Fibroblast of mammary gland (primary cell): ENCODE measurements around the gene ART1.

ENCODE experiments used
- DNase-seq: peaks from one replicate; pipeline ENCODE4 v3.0.0-alpha.2; 2010; ENCODE audit warnings: low read depth
- H3K4me3 ChIP-seq: 2 replicates; pipeline ENCODE4 v1.5.1; 2011; ENCODE audit warnings: low read depth, mild to moderate bottlenecking, low read length, moderate library complexity; ENCODE audit not compliant: control insufficient read depth
- CTCF ChIP-seq: conservative IDR thresholded peaks from 2 replicates; pipeline ENCODE4 v1.5.1; 2011; ENCODE audit warnings: low read depth, low read length, inconsistent platforms; ENCODE audit not compliant: control insufficient read depth, insufficient read depth

Gene ART1

GRCh38 chr11:3712274-3712673, 67.3 kb downstream of the ART1 start:
- no peak for TF ChIP-seq CTCF
- DNase-seq = no peak
- H3K4me3 ChIP-seq = no peak overlapping the region
